SK-N-SH treated with all-trans-retinoic acid at 6 μM for 48 hours (cell line): ENCODE results near the gene ITGBL1.
A peak's percentile ranks its signal among the peaks of the same experiment; 100 is the strongest.

Experiments used
- ATAC-seq: fragments of 200-7000 bp; cut with Tn5 transposase; 3 replicates; pipeline ENCODE4 v1.9.1; 2020; ENCODE audit warnings: mild to moderate bottlenecking, moderate library complexity
- ARNTL ChIP-seq: fragments of 450-650 bp; formaldehyde crosslinking; IDR thresholded peaks from 2 replicates; pipeline ENCODE4 v1.5.0; 2020; ENCODE audit warnings: low read depth, mild to moderate bottlenecking, moderate library complexity, borderline replicate concordance
- BACH2 ChIP-seq: fragments of 250-450 bp; sonication (Bioruptor Pico); IDR thresholded peaks from 2 replicates; pipeline ENCODE4 v1.9.0; 2021; ENCODE audit warnings: mild to moderate bottlenecking, borderline replicate concordance
- CSDC2 ChIP-seq: fragments of 250-450 bp; sonication (Bioruptor Pico); IDR thresholded peaks from 2 replicates; pipeline ENCODE4 v1.5.0; 2020; ENCODE audit warnings: mild to moderate bottlenecking, moderate library complexity
- CSRNP3 ChIP-seq: fragments of 250-450 bp; sonication (Bioruptor Pico); IDR thresholded peaks from 2 replicates; pipeline ENCODE4 v1.5.1; 2021; ENCODE audit warnings: mild to moderate bottlenecking, moderate library complexity
- GLIS3 ChIP-seq: fragments of 250-450 bp; sonication (Bioruptor Pico); IDR thresholded peaks from 2 replicates; pipeline ENCODE4 v1.5.0; 2020; ENCODE audit warnings: mild to moderate bottlenecking, moderate library complexity
- OSR1 ChIP-seq: fragments of 250-450 bp; sonication (Bioruptor Pico); IDR thresholded peaks from 2 replicates; pipeline ENCODE4 v1.8.0; 2022; ENCODE audit warnings: moderate library complexity, mild to moderate bottlenecking, inconsistent platforms
- PATZ1 ChIP-seq: fragments of 250-450 bp; sonication (Bioruptor Pico); IDR thresholded peaks from 2 replicates; pipeline ENCODE4 v1.8.0; 2020; ENCODE audit warnings: mild to moderate bottlenecking, moderate library complexity, borderline replicate concordance
- PPARA ChIP-seq: fragments of 250-450 bp; sonication (Bioruptor Pico); IDR thresholded peaks from 2 replicates; pipeline ENCODE4 v1.5.0; 2020; ENCODE audit warnings: mild to moderate bottlenecking, borderline replicate concordance
- RARB ChIP-seq: fragments of 250-450 bp; sonication (Bioruptor Pico); IDR thresholded peaks from 2 replicates; pipeline ENCODE4 v1.8.0; 2021; ENCODE audit warnings: mild to moderate bottlenecking, moderate library complexity
- SNAI2 ChIP-seq: fragments of 250-450 bp; sonication (Bioruptor Pico); IDR thresholded peaks from 2 replicates; pipeline ENCODE4 v1.5.0; 2020; ENCODE audit warnings: mild to moderate bottlenecking, moderate library complexity
- TCF4 ChIP-seq: fragments of 250-450 bp; sonication (Bioruptor Pico); IDR thresholded peaks from 2 replicates; pipeline ENCODE4 v1.8.0; 2021; ENCODE audit warnings: mild to moderate bottlenecking, moderate library complexity, borderline replicate concordance
- TOX ChIP-seq: fragments of 250-450 bp; sonication (Bioruptor Pico); IDR thresholded peaks from 2 replicates; pipeline ENCODE4 v1.8.0; 2021; ENCODE audit warnings: mild to moderate bottlenecking, moderate library complexity, borderline replicate concordance
- ZC3H10 ChIP-seq: fragments of 250-450 bp; sonication (Bioruptor Pico); IDR thresholded peaks from 2 replicates; pipeline ENCODE4 v1.5.1; 2021; ENCODE audit warnings: mild to moderate bottlenecking, moderate library complexity
- ZFP3 ChIP-seq: fragments of 250-450 bp; sonication (Bioruptor Pico); IDR thresholded peaks from 2 replicates; pipeline ENCODE4 v1.5.0; 2020; ENCODE audit warnings: mild to moderate bottlenecking, moderate library complexity
- ZFP30 ChIP-seq: fragments of 450-650 bp; formaldehyde crosslinking; IDR thresholded peaks from 2 replicates; pipeline ENCODE4 v1.5.0; 2022; ENCODE audit warnings: mild to moderate bottlenecking, moderate library complexity
- ZNF565 ChIP-seq: fragments of 450-650 bp; formaldehyde crosslinking; conservative IDR thresholded peaks from 2 replicates; pipeline ENCODE4 v1.5.0; 2020; ENCODE audit warnings: low read depth, mild to moderate bottlenecking, moderate library complexity
- ZNF70 ChIP-seq: fragments of 450-650 bp; formaldehyde crosslinking; IDR thresholded peaks from 2 replicates; pipeline ENCODE4 v1.5.0; 2020; ENCODE audit warnings: mild to moderate bottlenecking, moderate library complexity
- ZNF8 ChIP-seq: fragments of 450-650 bp; formaldehyde crosslinking; IDR thresholded peaks from 2 replicates; pipeline ENCODE4 v1.5.0; 2020; ENCODE audit warnings: mild to moderate bottlenecking, moderate library complexity
- TF ChIP-seq, protein P1 (sequence below): fragments of 250-450 bp; sonication (Bioruptor Pico); IDR thresholded peaks from 2 replicates; pipeline ENCODE4 v1.8.0; 2021; ENCODE audit warnings: low read depth, mild to moderate bottlenecking, moderate library complexity, borderline replicate concordance
- TF ChIP-seq, protein P2 (sequence below): fragments of 250-450 bp; sonication (Bioruptor Pico); IDR thresholded peaks from 2 replicates; pipeline ENCODE4 v1.5.0; 2020; ENCODE audit warnings: mild to moderate bottlenecking, moderate library complexity

The ITGBL1 gene

GRCh38 chr13:101728615-101729014 is 276.1 kb downstream of the ITGBL1 start (continued):
- TF ChIP-seq ARNTL (no peak), ZNF565 (CRISPR knock-in tag) (no peak), SNAI2 (CRISPR knock-in tag) (no peak), PATZ1 (no peak), TCF4 (CRISPR knock-in tag) (no peak), PPARA (CRISPR knock-in tag) (no peak), ZFP3 (no peak), ZNF8 (no peak)

DNA sequence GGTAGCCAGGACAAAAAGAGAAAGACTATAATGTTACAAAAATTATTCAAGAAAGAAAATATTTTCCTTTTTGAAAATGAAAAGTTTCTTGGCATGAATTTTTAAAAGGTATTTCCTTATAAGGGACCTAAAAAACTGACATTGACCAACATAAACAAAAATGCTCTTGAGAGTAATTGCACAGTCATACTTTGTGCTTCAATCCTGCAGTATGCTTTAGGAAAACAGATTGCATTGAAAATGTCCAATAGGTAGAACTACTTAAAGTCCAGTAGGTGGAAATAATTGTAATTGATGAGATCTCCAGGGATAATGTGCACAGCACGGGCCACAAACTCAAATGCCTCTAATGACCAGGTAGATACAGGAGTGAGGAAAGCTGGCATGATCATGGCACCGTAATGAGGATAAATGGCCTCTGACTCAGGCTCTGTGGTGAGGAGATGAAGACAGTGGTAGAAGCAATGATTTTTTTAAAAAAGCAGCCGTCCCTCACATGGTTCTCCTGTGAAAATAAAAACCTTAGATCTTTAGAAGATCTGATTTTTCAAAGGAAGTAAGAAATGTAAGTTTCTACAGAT is 278.0 kb downstream of the ITGBL1 start:
- no peak for TF ChIP-seq GLIS3 (CRISPR knock-in tag)
- no peak for TF ChIP-seq ZNF70 (CRISPR knock-in tag)
- TF ChIP-seq RARB (CRISPR knock-in tag): no peak
- no peak for TF ChIP-seq OSR1 (CRISPR knock-in tag)
- no peak for TF ChIP-seq ARNTL
- no peak for TF ChIP-seq SNAI2 (CRISPR knock-in tag)
- no peak for TF ChIP-seq ZNF565 (CRISPR knock-in tag)
- no peak for TF ChIP-seq ZFP3
- TF ChIP-seq, protein P1, sequence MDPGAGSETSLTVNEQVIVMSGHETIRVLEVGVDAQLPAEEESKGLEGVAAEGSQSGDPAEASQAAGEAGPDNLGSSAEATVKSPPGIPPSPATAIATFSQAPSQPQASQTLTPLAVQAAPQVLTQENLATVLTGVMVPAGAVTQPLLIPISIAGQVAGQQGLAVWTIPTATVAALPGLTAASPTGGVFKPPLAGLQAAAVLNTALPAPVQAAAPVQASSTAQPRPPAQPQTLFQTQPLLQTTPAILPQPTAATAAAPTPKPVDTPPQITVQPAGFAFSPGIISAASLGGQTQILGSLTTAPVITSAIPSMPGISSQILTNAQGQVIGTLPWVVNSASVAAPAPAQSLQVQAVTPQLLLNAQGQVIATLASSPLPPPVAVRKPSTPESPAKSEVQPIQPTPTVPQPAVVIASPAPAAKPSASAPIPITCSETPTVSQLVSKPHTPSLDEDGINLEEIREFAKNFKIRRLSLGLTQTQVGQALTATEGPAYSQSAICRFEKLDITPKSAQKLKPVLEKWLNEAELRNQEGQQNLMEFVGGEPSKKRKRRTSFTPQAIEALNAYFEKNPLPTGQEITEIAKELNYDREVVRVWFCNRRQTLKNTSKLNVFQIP (CRISPR knock-in tag): no peak
- TF ChIP-seq CSRNP3 (CRISPR knock-in tag): no peak
- ATAC-seq: peak; percentile 28; the same call in 1 of the 3 replicates

GRCh38 chr13:101736566-101736965 is 284.1 kb downstream of the ITGBL1 start:
- TF ChIP-seq TOX (CRISPR knock-in tag) (no peak), ZNF8 (no peak), ZNF70 (CRISPR knock-in tag) (no peak), ZFP3 (no peak), OSR1 (CRISPR knock-in tag) (no peak), ARNTL (no peak), BACH2 (CRISPR knock-in tag) (no peak), TCF4 (CRISPR knock-in tag) (no peak), CSDC2 (CRISPR knock-in tag) (no peak), ZC3H10 (CRISPR knock-in tag) (no peak), RARB (CRISPR knock-in tag) (no peak), PATZ1 (no peak), GLIS3 (CRISPR knock-in tag) (no peak), ZFP30 (CRISPR knock-in tag) (no peak), CSRNP3 (CRISPR knock-in tag) (no peak)
- TF ChIP-seq, protein P2, sequence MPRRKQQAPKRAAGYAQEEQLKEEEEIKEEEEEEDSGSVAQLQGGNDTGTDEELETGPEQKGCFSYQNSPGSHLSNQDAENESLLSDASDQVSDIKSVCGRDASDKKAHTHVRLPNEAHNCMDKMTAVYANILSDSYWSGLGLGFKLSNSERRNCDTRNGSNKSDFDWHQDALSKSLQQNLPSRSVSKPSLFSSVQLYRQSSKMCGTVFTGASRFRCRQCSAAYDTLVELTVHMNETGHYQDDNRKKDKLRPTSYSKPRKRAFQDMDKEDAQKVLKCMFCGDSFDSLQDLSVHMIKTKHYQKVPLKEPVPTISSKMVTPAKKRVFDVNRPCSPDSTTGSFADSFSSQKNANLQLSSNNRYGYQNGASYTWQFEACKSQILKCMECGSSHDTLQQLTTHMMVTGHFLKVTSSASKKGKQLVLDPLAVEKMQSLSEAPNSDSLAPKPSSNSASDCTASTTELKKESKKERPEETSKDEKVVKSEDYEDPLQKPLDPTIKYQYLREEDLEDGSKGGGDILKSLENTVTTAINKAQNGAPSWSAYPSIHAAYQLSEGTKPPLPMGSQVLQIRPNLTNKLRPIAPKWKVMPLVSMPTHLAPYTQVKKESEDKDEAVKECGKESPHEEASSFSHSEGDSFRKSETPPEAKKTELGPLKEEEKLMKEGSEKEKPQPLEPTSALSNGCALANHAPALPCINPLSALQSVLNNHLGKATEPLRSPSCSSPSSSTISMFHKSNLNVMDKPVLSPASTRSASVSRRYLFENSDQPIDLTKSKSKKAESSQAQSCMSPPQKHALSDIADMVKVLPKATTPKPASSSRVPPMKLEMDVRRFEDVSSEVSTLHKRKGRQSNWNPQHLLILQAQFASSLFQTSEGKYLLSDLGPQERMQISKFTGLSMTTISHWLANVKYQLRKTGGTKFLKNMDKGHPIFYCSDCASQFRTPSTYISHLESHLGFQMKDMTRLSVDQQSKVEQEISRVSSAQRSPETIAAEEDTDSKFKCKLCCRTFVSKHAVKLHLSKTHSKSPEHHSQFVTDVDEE (CRISPR knock-in tag): no peak
- TF ChIP-seq, all 23 proteins: peak for 0
- ATAC-seq: no peak
